ENCODE data around the gene EBF3.

EBF3 gene

GRCh38 chr10:129942936-129943715 lies 20.9 kb downstream of the EBF3 start:
- no peak for DNase-seq

- no peak for DNase-seq
Measured at GRCh38 chr10:129942391-129942790, 21.7 kb downstream of the EBF3 start.

- DNase-seq = no peak
Measured at GRCh38 chr10:129942019-129942277, 22.1 kb downstream of the EBF3 start.

GRCh38 chr10:129941199-129942018 lies 22.7 kb downstream of the EBF3 start:
- DNase-seq = no peak

GRCh38 chr10:129940617-129941198 lies 23.4 kb downstream of the EBF3 start:
- no peak for DNase-seq

- DNase-seq = no peak
Measured at GRCh38 chr10:129939416-129940275, 24.4 kb downstream of the EBF3 start.

- DNase-seq = no peak
Measured at GRCh38 chr10:129938460-129938859, 25.6 kb downstream of the EBF3 start.

- no peak for DNase-seq
Measured at GRCh38 chr10:129937351-129937751, 26.7 kb downstream of the EBF3 start.

- DNase-seq = no peak
Measured at GRCh38 chr10:129936923-129937300, 27.2 kb downstream of the EBF3 start.

- DNase-seq = no peak
Measured at GRCh38 chr10:129936266-129936922, 27.7 kb downstream of the EBF3 start.

GRCh38 chr10:129935867-129936152 lies 28.3 kb downstream of the EBF3 start:
- no peak for DNase-seq

- no peak for DNase-seq
Measured at GRCh38 chr10:129935102-129935866, 28.8 kb downstream of the EBF3 start.

- DNase-seq = no peak
Measured at GRCh38 chr10:129934196-129934925, 29.7 kb downstream of the EBF3 start.

- DNase-seq = no peak
Measured at GRCh38 chr10:129933456-129934092, 30.5 kb downstream of the EBF3 start.

- DNase-seq = no peak
Measured at GRCh38 chr10:129932751-129933433, 31.2 kb downstream of the EBF3 start.

- DNase-seq = no peak
Measured at GRCh38 chr10:129932182-129932581, 31.9 kb downstream of the EBF3 start.

- DNase-seq = no peak
Measured at GRCh38 chr10:129929343-129930292, 34.5 kb downstream of the EBF3 start.

- DNase-seq = no peak
Measured at GRCh38 chr10:129927351-129928120, 36.5 kb downstream of the EBF3 start.

Measured in midbrain (tissue), 1 donor.